GM23338 (cell line): ENCODE results near the gene ZNF277.

Experiments
- CREB1 ChIP-seq: fragments of 250-450 bp; sonication (Bioruptor Pico); IDR thresholded peaks from 2 replicates; pipeline ENCODE4 v1.5.0; 2020; ENCODE audit warnings: low read depth, mild to moderate bottlenecking, moderate library complexity
- EZH2 ChIP-seq: fragments of 200-600 bp; sonication (generic); IDR thresholded peaks from one replicate; pipeline ENCODE4 v1.8.0; 2017; ENCODE audit warnings: antibody characterized with exemption, mild to moderate bottlenecking, low read depth; ENCODE audit not compliant: unreplicated experiment
- EZH2phosphoT487 ChIP-seq: fragments of 200-600 bp; sonication (generic); IDR thresholded peaks from one replicate; pipeline ENCODE4 v1.8.1; 2018; ENCODE audit warnings: antibody characterized with exemption; ENCODE audit not compliant: unreplicated experiment
- JUNB ChIP-seq: IDR thresholded peaks from one replicate; pipeline ENCODE4 v1.6.1; 2016; ENCODE audit warnings: antibody characterized with exemption; ENCODE audit not compliant: unreplicated experiment
- NANOG ChIP-seq: IDR thresholded peaks from 2 replicates; pipeline ENCODE4 v1.6.1; 2016; ENCODE audit warnings: antibody characterized with exemption, borderline replicate concordance
- POLR2AphosphoS5 ChIP-seq: IDR thresholded peaks from 2 replicates; pipeline ENCODE4 v1.6.1; 2016; ENCODE audit warnings: antibody characterized with exemption, low read depth
- STAT1 ChIP-seq: IDR thresholded peaks from one replicate; pipeline ENCODE4 v1.6.1; 2016; ENCODE audit warnings: antibody characterized with exemption; ENCODE audit not compliant: unreplicated experiment
- ZNF114 ChIP-seq: fragments of 250-450 bp; sonication (Bioruptor Pico); IDR thresholded peaks from 2 replicates; pipeline ENCODE4 v1.5.0; 2020; ENCODE audit warnings: mild to moderate bottlenecking, moderate library complexity
- TF ChIP-seq, protein P1 (sequence below), 2 experiments: fragments of 200-600 bp in 1 of 2; sonication (generic) in 1 of 2; conservative IDR thresholded peaks; 2 replicates each; pipeline versions ENCODE4 v1.5.1 to v1.6.1; 2016 to 2017; ENCODE audit warnings: antibody characterized with exemption in 2 of 2, low read depth in 2 of 2, mild to moderate bottlenecking in 2 of 2, moderate library complexity in 1 of 2
- TF ChIP-seq, protein P2 (sequence below): IDR thresholded peaks from one replicate; pipeline ENCODE4 v1.6.1; 2018; ENCODE audit warnings: antibody characterized with exemption; ENCODE audit not compliant: unreplicated experiment
- TF ChIP-seq, protein P3 (sequence below): fragments of 250-450 bp; sonication (Bioruptor Pico); IDR thresholded peaks from 2 replicates; pipeline ENCODE4 v1.5.0; 2020; ENCODE audit warnings: mild to moderate bottlenecking, moderate library complexity
- TF ChIP-seq, protein P4 (sequence below): IDR thresholded peaks from 2 replicates; pipeline ENCODE4 v1.6.1; 2016; ENCODE audit warnings: antibody characterized with exemption

DNA sequence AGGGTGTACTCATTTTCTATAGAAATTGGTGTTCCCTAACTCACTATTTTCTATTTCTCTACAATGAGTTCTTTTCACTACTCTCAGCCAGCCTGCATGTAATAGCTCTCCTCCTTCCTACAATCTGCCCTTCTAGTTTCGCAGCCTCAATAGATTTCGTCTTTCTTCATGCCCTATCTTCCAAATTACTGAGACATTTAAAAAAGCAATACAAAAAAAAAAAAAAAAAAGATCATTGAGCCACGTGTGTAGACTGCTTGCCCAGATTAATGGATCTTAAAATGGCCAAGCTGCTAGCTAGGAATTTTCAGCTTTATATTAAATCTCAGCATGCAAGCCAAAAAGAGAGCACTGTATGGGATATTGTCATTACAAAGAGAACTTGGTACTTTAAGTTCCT is 55.5 kb downstream of the ZNF277 start:
- TF ChIP-seq, protein P1, sequence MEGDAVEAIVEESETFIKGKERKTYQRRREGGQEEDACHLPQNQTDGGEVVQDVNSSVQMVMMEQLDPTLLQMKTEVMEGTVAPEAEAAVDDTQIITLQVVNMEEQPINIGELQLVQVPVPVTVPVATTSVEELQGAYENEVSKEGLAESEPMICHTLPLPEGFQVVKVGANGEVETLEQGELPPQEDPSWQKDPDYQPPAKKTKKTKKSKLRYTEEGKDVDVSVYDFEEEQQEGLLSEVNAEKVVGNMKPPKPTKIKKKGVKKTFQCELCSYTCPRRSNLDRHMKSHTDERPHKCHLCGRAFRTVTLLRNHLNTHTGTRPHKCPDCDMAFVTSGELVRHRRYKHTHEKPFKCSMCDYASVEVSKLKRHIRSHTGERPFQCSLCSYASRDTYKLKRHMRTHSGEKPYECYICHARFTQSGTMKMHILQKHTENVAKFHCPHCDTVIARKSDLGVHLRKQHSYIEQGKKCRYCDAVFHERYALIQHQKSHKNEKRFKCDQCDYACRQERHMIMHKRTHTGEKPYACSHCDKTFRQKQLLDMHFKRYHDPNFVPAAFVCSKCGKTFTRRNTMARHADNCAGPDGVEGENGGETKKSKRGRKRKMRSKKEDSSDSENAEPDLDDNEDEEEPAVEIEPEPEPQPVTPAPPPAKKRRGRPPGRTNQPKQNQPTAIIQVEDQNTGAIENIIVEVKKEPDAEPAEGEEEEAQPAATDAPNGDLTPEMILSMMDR (conservative IDR thresholded peaks at IDR 0.05; ENCODE audit: low read depth in 2 of 2): no peak
- TF ChIP-seq POLR2AphosphoS5 (no peak), CREB1 (CRISPR knock-in tag) (no peak), EZH2 (no peak), JUNB (no peak), EZH2phosphoT487 (no peak), NANOG (no peak), STAT1 (no peak), ZNF114 (CRISPR knock-in tag) (no peak)
- TF ChIP-seq, protein P2, sequence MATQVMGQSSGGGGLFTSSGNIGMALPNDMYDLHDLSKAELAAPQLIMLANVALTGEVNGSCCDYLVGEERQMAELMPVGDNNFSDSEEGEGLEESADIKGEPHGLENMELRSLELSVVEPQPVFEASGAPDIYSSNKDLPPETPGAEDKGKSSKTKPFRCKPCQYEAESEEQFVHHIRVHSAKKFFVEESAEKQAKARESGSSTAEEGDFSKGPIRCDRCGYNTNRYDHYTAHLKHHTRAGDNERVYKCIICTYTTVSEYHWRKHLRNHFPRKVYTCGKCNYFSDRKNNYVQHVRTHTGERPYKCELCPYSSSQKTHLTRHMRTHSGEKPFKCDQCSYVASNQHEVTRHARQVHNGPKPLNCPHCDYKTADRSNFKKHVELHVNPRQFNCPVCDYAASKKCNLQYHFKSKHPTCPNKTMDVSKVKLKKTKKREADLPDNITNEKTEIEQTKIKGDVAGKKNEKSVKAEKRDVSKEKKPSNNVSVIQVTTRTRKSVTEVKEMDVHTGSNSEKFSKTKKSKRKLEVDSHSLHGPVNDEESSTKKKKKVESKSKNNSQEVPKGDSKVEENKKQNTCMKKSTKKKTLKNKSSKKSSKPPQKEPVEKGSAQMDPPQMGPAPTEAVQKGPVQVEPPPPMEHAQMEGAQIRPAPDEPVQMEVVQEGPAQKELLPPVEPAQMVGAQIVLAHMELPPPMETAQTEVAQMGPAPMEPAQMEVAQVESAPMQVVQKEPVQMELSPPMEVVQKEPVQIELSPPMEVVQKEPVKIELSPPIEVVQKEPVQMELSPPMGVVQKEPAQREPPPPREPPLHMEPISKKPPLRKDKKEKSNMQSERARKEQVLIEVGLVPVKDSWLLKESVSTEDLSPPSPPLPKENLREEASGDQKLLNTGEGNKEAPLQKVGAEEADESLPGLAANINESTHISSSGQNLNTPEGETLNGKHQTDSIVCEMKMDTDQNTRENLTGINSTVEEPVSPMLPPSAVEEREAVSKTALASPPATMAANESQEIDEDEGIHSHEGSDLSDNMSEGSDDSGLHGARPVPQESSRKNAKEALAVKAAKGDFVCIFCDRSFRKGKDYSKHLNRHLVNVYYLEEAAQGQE: no peak
- TF ChIP-seq, protein P3, sequence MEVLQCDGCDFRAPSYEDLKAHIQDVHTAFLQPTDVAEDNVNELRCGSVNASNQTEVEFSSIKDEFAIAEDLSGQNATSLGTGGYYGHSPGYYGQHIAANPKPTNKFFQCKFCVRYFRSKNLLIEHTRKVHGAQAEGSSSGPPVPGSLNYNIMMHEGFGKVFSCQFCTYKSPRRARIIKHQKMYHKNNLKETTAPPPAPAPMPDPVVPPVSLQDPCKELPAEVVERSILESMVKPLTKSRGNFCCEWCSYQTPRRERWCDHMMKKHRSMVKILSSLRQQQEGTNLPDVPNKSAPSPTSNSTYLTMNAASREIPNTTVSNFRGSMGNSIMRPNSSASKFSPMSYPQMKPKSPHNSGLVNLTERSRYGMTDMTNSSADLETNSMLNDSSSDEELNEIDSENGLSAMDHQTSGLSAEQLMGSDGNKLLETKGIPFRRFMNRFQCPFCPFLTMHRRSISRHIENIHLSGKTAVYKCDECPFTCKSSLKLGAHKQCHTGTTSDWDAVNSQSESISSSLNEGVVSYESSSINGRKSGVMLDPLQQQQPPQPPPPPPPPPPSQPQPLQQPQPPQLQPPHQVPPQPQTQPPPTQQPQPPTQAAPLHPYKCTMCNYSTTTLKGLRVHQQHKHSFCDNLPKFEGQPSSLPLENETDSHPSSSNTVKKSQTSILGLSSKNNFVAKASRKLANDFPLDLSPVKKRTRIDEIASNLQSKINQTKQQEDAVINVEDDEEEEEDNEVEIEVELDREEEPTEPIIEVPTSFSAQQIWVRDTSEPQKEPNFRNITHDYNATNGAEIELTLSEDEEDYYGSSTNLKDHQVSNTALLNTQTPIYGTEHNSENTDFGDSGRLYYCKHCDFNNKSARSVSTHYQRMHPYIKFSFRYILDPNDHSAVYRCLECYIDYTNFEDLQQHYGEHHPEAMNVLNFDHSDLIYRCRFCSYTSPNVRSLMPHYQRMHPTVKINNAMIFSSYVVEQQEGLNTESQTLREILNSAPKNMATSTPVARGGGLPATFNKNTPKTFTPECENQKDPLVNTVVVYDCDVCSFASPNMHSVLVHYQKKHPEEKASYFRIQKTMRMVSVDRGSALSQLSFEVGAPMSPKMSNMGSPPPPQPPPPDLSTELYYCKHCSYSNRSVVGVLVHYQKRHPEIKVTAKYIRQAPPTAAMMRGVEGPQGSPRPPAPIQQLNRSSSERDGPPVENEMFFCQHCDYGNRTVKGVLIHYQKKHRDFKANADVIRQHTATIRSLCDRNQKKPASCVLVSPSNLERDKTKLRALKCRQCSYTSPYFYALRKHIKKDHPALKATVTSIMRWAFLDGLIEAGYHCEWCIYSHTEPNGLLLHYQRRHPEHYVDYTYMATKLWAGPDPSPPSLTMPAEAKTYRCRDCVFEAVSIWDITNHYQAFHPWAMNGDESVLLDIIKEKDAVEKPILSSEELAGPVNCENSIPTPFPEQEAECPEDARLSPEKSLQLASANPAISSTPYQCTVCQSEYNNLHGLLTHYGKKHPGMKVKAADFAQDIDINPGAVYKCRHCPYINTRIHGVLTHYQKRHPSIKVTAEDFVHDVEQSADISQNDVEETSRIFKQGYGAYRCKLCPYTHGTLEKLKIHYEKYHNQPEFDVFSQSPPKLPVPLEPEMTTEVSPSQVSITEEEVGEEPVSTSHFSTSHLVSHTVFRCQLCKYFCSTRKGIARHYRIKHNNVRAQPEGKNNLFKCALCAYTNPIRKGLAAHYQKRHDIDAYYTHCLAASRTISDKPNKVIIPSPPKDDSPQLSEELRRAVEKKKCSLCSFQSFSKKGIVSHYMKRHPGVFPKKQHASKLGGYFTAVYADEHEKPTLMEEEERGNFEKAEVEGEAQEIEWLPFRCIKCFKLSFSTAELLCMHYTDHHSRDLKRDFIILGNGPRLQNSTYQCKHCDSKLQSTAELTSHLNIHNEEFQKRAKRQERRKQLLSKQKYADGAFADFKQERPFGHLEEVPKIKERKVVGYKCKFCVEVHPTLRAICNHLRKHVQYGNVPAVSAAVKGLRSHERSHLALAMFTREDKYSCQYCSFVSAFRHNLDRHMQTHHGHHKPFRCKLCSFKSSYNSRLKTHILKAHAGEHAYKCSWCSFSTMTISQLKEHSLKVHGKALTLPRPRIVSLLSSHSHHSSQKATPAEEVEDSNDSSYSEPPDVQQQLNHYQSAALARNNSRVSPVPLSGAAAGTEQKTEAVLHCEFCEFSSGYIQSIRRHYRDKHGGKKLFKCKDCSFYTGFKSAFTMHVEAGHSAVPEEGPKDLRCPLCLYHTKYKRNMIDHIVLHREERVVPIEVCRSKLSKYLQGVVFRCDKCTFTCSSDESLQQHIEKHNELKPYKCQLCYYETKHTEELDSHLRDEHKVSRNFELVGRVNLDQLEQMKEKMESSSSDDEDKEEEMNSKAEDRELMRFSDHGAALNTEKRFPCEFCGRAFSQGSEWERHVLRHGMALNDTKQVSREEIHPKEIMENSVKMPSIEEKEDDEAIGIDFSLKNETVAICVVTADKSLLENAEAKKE: no peak
- TF ChIP-seq, protein P4, sequence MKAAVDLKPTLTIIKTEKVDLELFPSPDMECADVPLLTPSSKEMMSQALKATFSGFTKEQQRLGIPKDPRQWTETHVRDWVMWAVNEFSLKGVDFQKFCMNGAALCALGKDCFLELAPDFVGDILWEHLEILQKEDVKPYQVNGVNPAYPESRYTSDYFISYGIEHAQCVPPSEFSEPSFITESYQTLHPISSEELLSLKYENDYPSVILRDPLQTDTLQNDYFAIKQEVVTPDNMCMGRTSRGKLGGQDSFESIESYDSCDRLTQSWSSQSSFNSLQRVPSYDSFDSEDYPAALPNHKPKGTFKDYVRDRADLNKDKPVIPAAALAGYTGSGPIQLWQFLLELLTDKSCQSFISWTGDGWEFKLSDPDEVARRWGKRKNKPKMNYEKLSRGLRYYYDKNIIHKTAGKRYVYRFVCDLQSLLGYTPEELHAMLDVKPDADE: no peak
